Mesenchymal stem cell (in vitro differentiated cells and primary cell): ENCODE data around the gene GTF3A.

Experiments used
- DNase-seq: peaks from one replicate; pipeline ENCODE4 v3.0.0-alpha.2; 2013
- H2AFZ ChIP-seq: one replicate; pipeline ENCODE4 v1.6.1; 2013; ENCODE audit warnings: low read depth, mild to moderate bottlenecking, control low read depth, inconsistent platforms, low read length, moderate library complexity
- H2AK5ac ChIP-seq: 2 replicates; pipeline ENCODE4 v1.6.1; 2013; ENCODE audit warnings: low read length, moderate library complexity, mild to moderate bottlenecking, inconsistent platforms; ENCODE audit not compliant: severe bottlenecking
- H2BK120ac ChIP-seq: one replicate; pipeline ENCODE4 v1.6.1; 2013; ENCODE audit warnings: low read depth, mild to moderate bottlenecking, inconsistent platforms, low read length, moderate library complexity
- H2BK12ac ChIP-seq, 2 experiments: one replicate each; pipeline ENCODE4 v1.6.1; 2013; ENCODE audit warnings: inconsistent platforms in 2 of 2, low read length in 2 of 2, mild to moderate bottlenecking in 2 of 2, moderate library complexity in 2 of 2, control low read depth in 1 of 2
- H2BK15ac ChIP-seq: one replicate; pipeline ENCODE4 v1.6.1; 2013; ENCODE audit warnings: mild to moderate bottlenecking, low read depth, inconsistent platforms; ENCODE audit not compliant: poor library complexity, severe bottlenecking
- H2BK5ac ChIP-seq: 2 replicates; pipeline ENCODE4 v1.6.1; 2013; ENCODE audit warnings: low read depth, mild to moderate bottlenecking, low read length, control low read depth, inconsistent platforms; ENCODE audit not compliant: poor library complexity, severe bottlenecking
- H3K14ac ChIP-seq, 2 experiments: one replicate each; pipeline ENCODE4 v1.6.1; 2013; ENCODE audit warnings: inconsistent platforms in 2 of 2, low read length in 2 of 2, control low read depth in 1 of 2, mild to moderate bottlenecking in 1 of 2, moderate library complexity in 1 of 2
- H3K18ac ChIP-seq, 2 experiments: one replicate each; pipeline ENCODE4 v1.6.1; 2013; ENCODE audit warnings: inconsistent platforms in 2 of 2, low read length in 2 of 2, control low read depth in 1 of 2, low read depth in 1 of 2, mild to moderate bottlenecking in 1 of 2
- H3K23ac ChIP-seq, 2 experiments: one replicate each; pipeline ENCODE4 v1.6.1; 2013; ENCODE audit warnings: inconsistent platforms in 2 of 2, low read length in 2 of 2, mild to moderate bottlenecking in 2 of 2, moderate library complexity in 2 of 2, control low read depth in 1 of 2
- H3K27ac ChIP-seq: 2 replicates; pipeline ENCODE4 v1.5.1; 2013; ENCODE audit warnings: mild to moderate bottlenecking, moderate library complexity, low read length, control low read depth, inconsistent platforms; ENCODE audit not compliant: poor library complexity, severe bottlenecking
- H3K27me3 ChIP-seq, 2 experiments: 2 replicates each; pipeline versions ENCODE4 v1.6.1 to v1.7.0; 2013; ENCODE audit warnings: low read length in 2 of 2, mild to moderate bottlenecking in 2 of 2, moderate library complexity in 2 of 2, control low read depth in 1 of 2, inconsistent platforms in 1 of 2; ENCODE audit not compliant: control insufficient read depth in 1 of 2, insufficient read depth in 1 of 2
- H3K36me3 ChIP-seq, 2 experiments: 2 replicates each; pipeline versions ENCODE4 v1.6.1 to v1.7.0; 2013; ENCODE audit warnings: low read length in 2 of 2, control low read depth in 1 of 2, inconsistent platforms in 1 of 2, low read depth in 1 of 2, mild to moderate bottlenecking in 1 of 2; ENCODE audit not compliant: insufficient read depth in 2 of 2, control insufficient read depth in 1 of 2
- H3K4ac ChIP-seq, 2 experiments: one replicate each; pipeline ENCODE4 v1.6.1; 2013; ENCODE audit warnings: inconsistent platforms in 2 of 2, low read length in 2 of 2, mild to moderate bottlenecking in 2 of 2, moderate library complexity in 2 of 2, control low read depth in 1 of 2, low read depth in 1 of 2
- H3K4me1 ChIP-seq: 2 replicates; pipeline ENCODE4 v1.6.1; 2013; ENCODE audit warnings: low read depth, low read length, control low read depth; ENCODE audit not compliant: control insufficient read depth, insufficient read depth
- H3K4me2 ChIP-seq: 2 replicates; pipeline ENCODE4 v1.6.1; 2013; ENCODE audit warnings: low read length, mild to moderate bottlenecking, inconsistent platforms; ENCODE audit not compliant: poor library complexity, severe bottlenecking
- H3K4me3 ChIP-seq, 2 experiments: 2 replicates each; pipeline versions ENCODE4 v1.5.1 to v1.7.0; 2013; ENCODE audit warnings: low read length in 2 of 2, mild to moderate bottlenecking in 2 of 2, control low read depth in 1 of 2, low read depth in 1 of 2; ENCODE audit not compliant: insufficient read depth in 1 of 2
- H3K79me1 ChIP-seq: replicated peaks from 2 replicates; pipeline ENCODE4 v1.6.1; 2013; ENCODE audit warnings: mild to moderate bottlenecking, control low read depth, low read length, inconsistent platforms; ENCODE audit not compliant: poor library complexity, severe bottlenecking
- H3K9ac ChIP-seq: 2 replicates; pipeline ENCODE4 v1.7.0; 2013; ENCODE audit warnings: mild to moderate bottlenecking, low read length, moderate library complexity
- H3K9me3 ChIP-seq: 2 replicates; pipeline ENCODE4 v1.7.0; 2013; ENCODE audit warnings: mild to moderate bottlenecking, low read length; ENCODE audit not compliant: control insufficient read depth
- H4K8ac ChIP-seq: one replicate; pipeline ENCODE4 v1.6.1; 2013; ENCODE audit warnings: inconsistent platforms, mild to moderate bottlenecking, low read length, moderate library complexity
- H4K91ac ChIP-seq: one replicate; pipeline ENCODE4 v1.6.1; 2013; ENCODE audit warnings: mild to moderate bottlenecking, low read length, inconsistent platforms
- WGBS: methylation state at CpG from one replicate; pipeline ENCODE4 v1.1.7; 2013; ENCODE audit warnings: mixed read lengths; 5-methylcytosine and 5-hydroxymethylcytosine counted together

Gene GTF3A

DNA sequence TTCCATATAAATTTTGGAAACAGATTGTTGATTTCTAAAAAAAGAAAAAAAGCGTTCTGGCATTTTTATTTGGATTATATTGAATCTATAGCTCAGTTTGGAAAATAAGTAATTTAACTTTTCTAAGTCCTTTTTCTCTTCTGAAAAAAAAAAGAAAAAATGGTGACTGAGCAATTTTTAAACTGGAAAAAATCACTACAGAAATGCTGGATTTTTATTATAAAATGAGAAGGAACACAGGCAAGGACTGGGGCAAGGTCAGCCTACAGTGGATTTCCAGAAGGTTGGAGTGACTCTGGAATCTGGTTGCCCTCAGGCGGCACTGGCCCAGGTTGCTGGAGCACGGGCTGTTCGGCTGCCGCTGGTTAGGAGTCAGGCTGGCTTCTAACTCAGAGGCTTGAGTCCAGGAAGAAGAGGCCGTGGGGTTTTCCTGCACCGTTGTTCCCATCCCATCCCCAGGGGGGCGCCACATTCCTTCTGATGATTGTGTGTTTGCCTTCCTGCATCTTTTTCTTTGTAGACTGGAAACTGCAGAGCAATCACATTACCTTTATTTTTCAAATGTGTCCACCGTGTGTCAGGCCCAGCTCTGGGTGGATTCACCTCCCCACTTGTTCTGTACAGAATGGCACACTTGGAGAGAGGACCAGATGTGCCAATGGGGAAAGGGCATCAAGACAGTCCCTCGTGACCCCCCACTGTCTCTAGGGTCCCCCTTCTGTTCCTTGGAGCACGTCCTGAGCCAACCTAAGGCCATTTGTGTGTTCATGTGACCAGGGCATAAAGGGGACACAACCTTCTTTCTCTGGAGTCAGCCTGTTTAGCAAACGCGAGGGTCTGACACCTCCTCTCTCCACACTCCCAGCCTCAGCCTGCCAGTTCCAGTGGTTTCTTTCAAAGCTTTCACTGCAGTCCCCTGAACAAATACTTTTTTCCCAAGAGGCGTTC, 44.5 kb upstream of the GTF3A start:
- no peak overlapping the region for H2AFZ ChIP-seq
- WGBS, result 22% methylated on average over 13 of the region's 14 CpGs

DNA sequence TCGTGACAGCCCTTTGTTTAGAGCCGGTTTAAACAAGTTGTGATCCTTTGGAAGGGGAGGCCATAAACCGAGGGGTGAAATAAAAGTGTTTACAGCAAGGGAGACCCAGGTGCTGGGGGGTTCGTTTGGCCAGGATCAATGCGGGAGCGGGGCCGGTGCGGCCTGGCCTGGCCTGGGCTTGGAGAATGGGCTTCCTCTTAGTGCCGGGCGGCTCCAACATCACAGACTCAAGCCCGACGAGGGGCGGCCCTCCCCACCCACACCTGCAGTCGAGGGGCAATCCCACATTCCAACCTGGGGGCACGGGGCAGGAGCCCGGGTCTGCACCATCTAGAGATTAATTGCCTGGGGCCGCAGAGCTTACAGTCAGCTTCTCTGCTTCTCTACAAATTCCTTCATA, 42.8 kb upstream of the GTF3A start:
- H4K91ac ChIP-seq, result no peak overlapping the region
- no peak overlapping the region for H2BK15ac ChIP-seq
- H3K4me3 ChIP-seq, result no peak overlapping the region
- 43% methylated on average over 17 of the region's 17 CpGs for WGBS
- no peak overlapping the region for H2BK5ac ChIP-seq
- no peaks in the 10 kb centered on the region for H3K79me1 ChIP-seq
- H3K9me3 ChIP-seq, result no peaks in the 10 kb centered on the region
- no peak overlapping the region for H3K9ac ChIP-seq
- H3K27me3 ChIP-seq, result peaks cover 55 to 62% of the 10 kb centered on the region in 2 experiments
- no peaks in the 10 kb centered on the region for H3K4me1 ChIP-seq
- H4K8ac ChIP-seq, result no peak overlapping the region
- no peak overlapping the region for H2BK120ac ChIP-seq
- H2AFZ ChIP-seq, result no peak overlapping the region
- H2BK12ac ChIP-seq, result no peak overlapping the region
- H3K14ac ChIP-seq, result no peak overlapping the region
- H3K4me2 ChIP-seq, result no peak overlapping the region
- H2AK5ac ChIP-seq, result no peak overlapping the region
- H3K4ac ChIP-seq, result no peak overlapping the region
- DNase-seq, result no peak
- H3K36me3 ChIP-seq, result no peaks in the 10 kb centered on the region
- no peak overlapping the region for H3K27ac ChIP-seq
- H3K18ac ChIP-seq, result no peak overlapping the region
- H3K23ac ChIP-seq, result no peak overlapping the region

More for the DNA sequence above, 44.5 kb upstream of the GTF3A start:
- Histone ChIP-seq H3K79me1 (no peaks in the 10 kb centered on the region), H4K8ac (peak overlapping the region; percentile 73), H3K18ac (no peak overlapping the region), H4K91ac (no peak overlapping the region), H2BK5ac (no peak overlapping the region), H3K4ac (no peak overlapping the region), H2BK15ac (no peak overlapping the region), H3K4me3 (no peak overlapping the region), H2AK5ac (no peak overlapping the region), H2BK120ac (no peak overlapping the region), H3K9ac (peak overlapping the region; percentile 73), H3K36me3 (no peaks in the 10 kb centered on the region), H3K27ac (no peak overlapping the region), H3K4me2 (no peak overlapping the region), H3K23ac (no peak overlapping the region), H2BK12ac (no peak overlapping the region), H3K4me1 (no peaks in the 10 kb centered on the region), H3K27me3 (peaks cover 50 to 52% of the 10 kb centered on the region in 2 experiments), H3K9me3 (no peaks in the 10 kb centered on the region), H3K14ac (no peak overlapping the region)
- DNase-seq, result peak; percentile 67

DNA sequence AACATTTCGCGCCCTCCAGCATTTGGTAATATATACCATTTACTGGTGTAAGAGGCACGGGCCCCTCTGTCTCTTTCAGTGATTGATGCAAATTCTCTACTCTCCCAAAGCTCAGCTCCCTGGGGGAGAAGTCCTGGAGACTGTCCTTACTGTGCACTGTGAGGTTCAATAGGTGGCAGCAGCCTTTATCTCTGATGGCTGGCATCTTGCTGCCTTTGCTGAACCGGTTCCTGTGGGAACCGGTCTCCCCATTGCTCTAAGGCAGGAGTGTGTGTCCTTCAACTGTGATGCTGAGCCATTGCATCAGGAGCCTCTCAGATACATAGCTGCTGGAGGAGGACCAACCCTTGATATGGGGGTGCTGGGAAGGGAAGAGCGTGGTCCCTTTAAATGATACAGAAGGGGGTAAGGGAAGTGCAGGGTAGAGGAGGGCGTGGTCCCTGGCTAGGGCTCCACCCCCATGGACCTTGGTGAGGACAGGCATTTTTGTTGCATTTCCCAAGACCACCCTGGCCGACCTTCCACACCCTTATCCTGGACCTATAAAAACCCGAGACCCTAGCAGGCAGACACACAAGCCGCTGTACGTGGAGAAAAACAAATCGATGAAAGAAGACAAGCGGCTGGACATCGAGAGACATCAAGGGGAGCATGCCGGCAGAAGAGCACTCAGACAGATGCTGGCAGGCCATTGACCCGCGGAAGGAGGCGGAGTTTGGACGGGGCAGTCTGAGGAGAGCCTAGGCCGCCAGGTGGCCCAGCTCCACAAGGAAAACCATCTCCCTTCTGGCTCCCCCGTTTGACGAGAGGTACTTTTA, 41.1 kb upstream of the GTF3A start:
- H2BK15ac ChIP-seq, result no peak overlapping the region
- H4K8ac ChIP-seq, result no peak overlapping the region
- H3K4me2 ChIP-seq, result no peak overlapping the region
- no peak overlapping the region for H2AFZ ChIP-seq
- no peak overlapping the region for H3K27ac ChIP-seq
- no peak overlapping the region for H3K14ac ChIP-seq
- H3K4me1 ChIP-seq, result no peaks in the 10 kb centered on the region
- no peak overlapping the region for H2AK5ac ChIP-seq
- H4K91ac ChIP-seq, result no peak overlapping the region
- no peak overlapping the region for H3K4me3 ChIP-seq
- H3K79me1 ChIP-seq, result no peaks in the 10 kb centered on the region
- no peak overlapping the region for H3K4ac ChIP-seq
- no peak for DNase-seq
- no peak overlapping the region for H2BK120ac ChIP-seq
- no peak overlapping the region for H3K18ac ChIP-seq
- H3K9ac ChIP-seq, result no peak overlapping the region
- H3K23ac ChIP-seq, result no peak overlapping the region
- H3K9me3 ChIP-seq, result no peaks in the 10 kb centered on the region
- 89% methylated on average over 20 of the region's 22 CpGs for WGBS
- no peaks in the 10 kb centered on the region for H3K36me3 ChIP-seq
- no peak overlapping the region for H2BK12ac ChIP-seq
- H2BK5ac ChIP-seq, result no peak overlapping the region
- peaks cover 55 to 62% of the 10 kb centered on the region in 2 experiments for H3K27me3 ChIP-seq

DNA sequence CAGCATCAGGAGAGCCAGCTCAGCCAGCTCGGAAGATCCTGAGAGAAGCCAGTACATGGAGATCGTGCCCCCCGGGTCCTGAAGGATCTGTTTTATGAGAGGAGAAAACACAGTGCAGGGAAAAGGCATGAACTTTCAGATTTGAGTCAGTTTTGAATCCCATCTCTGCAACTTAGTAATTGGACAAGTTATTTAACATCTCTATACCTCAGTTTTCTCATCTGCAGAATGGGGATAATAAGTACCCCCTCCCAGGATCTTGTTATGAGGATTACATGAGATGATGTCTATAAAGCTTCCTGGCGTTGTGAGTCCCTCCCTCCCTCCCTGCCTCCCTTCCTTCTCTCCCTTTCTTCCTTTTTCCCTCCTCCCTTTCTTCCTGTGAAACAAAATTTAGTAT, 40.1 kb upstream of the GTF3A start:
- H3K14ac ChIP-seq, result no peak overlapping the region
- H4K91ac ChIP-seq, result no peak overlapping the region
- H3K27ac ChIP-seq, result no peak overlapping the region
- no peak overlapping the region for H3K4ac ChIP-seq
- no peaks in the 10 kb centered on the region for H3K79me1 ChIP-seq
- no peak overlapping the region for H2BK5ac ChIP-seq
- H2BK12ac ChIP-seq, result no peak overlapping the region
- no peak overlapping the region for H3K4me3 ChIP-seq
- H3K9ac ChIP-seq, result no peak overlapping the region
- no peak overlapping the region for H3K23ac ChIP-seq
- no peak overlapping the region for H2BK15ac ChIP-seq
- WGBS, result 89% methylated on average over 4 of the region's 4 CpGs
- no peaks in the 10 kb centered on the region for H3K4me1 ChIP-seq
- H3K36me3 ChIP-seq, result no peaks in the 10 kb centered on the region
- no peak overlapping the region for H4K8ac ChIP-seq
- no peak overlapping the region for H2BK120ac ChIP-seq
- H3K18ac ChIP-seq, result no peak overlapping the region
- DNase-seq, result no peak
- H3K9me3 ChIP-seq, result no peaks in the 10 kb centered on the region
- H3K4me2 ChIP-seq, result no peak overlapping the region
- H3K27me3 ChIP-seq, result peaks cover 55 to 62% of the 10 kb centered on the region in 2 experiments
- no peak overlapping the region for H2AK5ac ChIP-seq
- no peak overlapping the region for H2AFZ ChIP-seq
